A673 (cell line): ENCODE measurements around the gene PRR35. TPM values are rescaled to one million over a fixed set of nuclear protein-coding genes. Genes with fewer than 3 reads are reported as not detected.

Experiments
- BruUV-seq: library from RNA; stranded (reverse); fragments of 400-500 nt; replicated peaks from 2 replicates; lab custom pipeline; 2021; lab: Mats Ljungman, UMichigan
- CTCF ChIA-PET: fragments of 300-600 bp; sonication (Branson Sonifier 250); formaldehyde crosslinking; loops from one replicate; lab custom pipeline; 2022; ENCODE audit warnings: antibody characterized with exemption; lab: Charles Lee
- POLR2A ChIA-PET: fragments of 300-600 bp; sonication (Branson Sonifier 250); formaldehyde crosslinking; loops from one replicate; lab custom pipeline; 2022; ENCODE audit warnings: antibody characterized with exemption; ENCODE audit not compliant: low non-redundant PET; lab: Charles Lee
- DNase-seq: peaks from one replicate; pipeline ENCODE4 v3.0.0-alpha.2; 2015; ENCODE audit warnings: low spot score
- H3K27ac ChIP-seq: fragments of 200-600 bp; sonication (generic); 2 replicates; pipeline ENCODE4 v1.5.1; 2016; ENCODE audit warnings: mixed run types, low read depth, mild to moderate bottlenecking, mixed read lengths, antibody characterized with exemption, low read length; ENCODE audit not compliant: poor library complexity, severe bottlenecking
- H3K27me3 ChIP-seq: fragments of 200-600 bp; sonication (generic); replicated peaks from 2 replicates; pipeline ENCODE4 v1.6.1; 2017; ENCODE audit warnings: mixed run types, low read depth, mild to moderate bottlenecking, mixed read lengths, antibody characterized with exemption, low read length; ENCODE audit not compliant: insufficient read depth, poor library complexity
- H3K36me3 ChIP-seq: fragments of 200-600 bp; sonication (generic); 2 replicates; pipeline ENCODE4 v1.6.1; 2016; ENCODE audit warnings: mixed run types, mild to moderate bottlenecking, mixed read lengths, antibody characterized with exemption, low read length; ENCODE audit not compliant: insufficient read depth, poor library complexity, severe bottlenecking
- H3K4me1 ChIP-seq: fragments of 200-600 bp; sonication (generic); 2 replicates; pipeline ENCODE4 v1.6.1; 2017; ENCODE audit warnings: mixed run types, mild to moderate bottlenecking, mixed read lengths, antibody characterized with exemption, low read length; ENCODE audit not compliant: insufficient read depth, poor library complexity, severe bottlenecking
- H3K4me3 ChIP-seq: fragments of 200-600 bp; sonication (generic); 2 replicates; pipeline ENCODE4 v1.5.1; 2016; ENCODE audit warnings: low read depth, mixed run types, mild to moderate bottlenecking, mixed read lengths, low read length; ENCODE audit not compliant: poor library complexity, severe bottlenecking
- H3K9me3 ChIP-seq: fragments of 200-600 bp; sonication (generic); 2 replicates; pipeline ENCODE4 v1.6.1; 2016; ENCODE audit warnings: mixed run types, low read depth, mild to moderate bottlenecking, mixed read lengths, antibody characterized with exemption, low read length; ENCODE audit not compliant: poor library complexity, severe bottlenecking
- EZH2 ChIP-seq: fragments of 200-600 bp; sonication (generic); IDR thresholded peaks from 2 replicates; pipeline ENCODE4 v1.6.1; 2017; ENCODE audit warnings: borderline replicate concordance, low read depth, mild to moderate bottlenecking, mixed read lengths, antibody characterized with exemption, low read length; ENCODE audit not compliant: poor library complexity, severe bottlenecking
- intact Hi-C: fragments of 100-400 bp; cut with micrococcal nuclease; formaldehyde crosslinking; loops from one replicate; pipeline ENCODE4 v1.10.0; 2022; ENCODE audit not compliant: unreplicated experiment
- total RNA-seq: library from RNA; stranded (reverse); gene quantifications from 2 replicates; pipeline ENCODE4 v1.2.3, GENCODE V29; 2021
- TF ChIP-seq, protein P1 (sequence below): fragments of 300-800, 200-600 bp; sonication (generic); conservative IDR thresholded peaks from 2 replicates; pipeline ENCODE4 v1.5.1; 2017; ENCODE audit warnings: low read depth, mild to moderate bottlenecking, antibody characterized with exemption, low read length, moderate library complexity, mixed read lengths

The PRR35 gene
- total RNA-seq, 1 experiment from 2014 or later, result not detected

DNA sequence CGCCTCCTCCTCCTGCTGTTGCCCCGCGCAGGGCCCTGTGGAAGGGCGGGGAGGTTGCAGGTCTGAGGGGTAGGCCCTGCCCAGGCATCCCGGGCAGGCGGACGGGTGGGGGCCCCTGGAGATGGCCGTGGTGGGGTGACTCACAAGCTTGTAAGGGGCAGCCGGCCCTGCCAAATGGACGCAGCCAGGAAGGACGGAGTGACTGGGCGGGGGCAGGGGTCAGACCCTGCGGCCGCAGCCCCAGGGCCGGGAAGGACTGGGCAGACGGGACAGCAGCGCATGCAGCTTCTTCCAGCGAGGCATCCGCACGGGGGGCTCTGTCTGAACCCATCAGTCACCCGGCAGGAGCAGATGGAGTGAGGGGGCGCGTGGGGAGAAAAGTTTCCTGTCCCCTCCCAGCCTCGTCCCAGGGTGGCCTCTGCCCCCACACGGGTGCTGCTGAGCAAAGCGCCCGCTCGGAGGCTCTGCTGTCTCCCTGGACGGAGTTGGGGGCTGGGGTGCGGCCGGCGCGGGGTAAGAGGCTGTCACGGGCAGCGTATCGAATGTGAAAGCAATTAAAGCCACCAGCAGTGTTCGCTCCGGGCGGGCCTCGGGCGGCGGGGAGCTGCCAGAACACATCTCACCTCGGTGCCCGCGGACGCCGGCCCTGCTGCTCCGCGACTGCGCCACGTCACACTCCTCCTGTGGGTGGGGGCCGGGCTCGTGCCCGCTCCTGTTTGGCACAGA, 5.4 kb upstream of the PRR35 start:
- no peak for TF ChIP-seq EZH2
- TF ChIP-seq, protein P1, sequence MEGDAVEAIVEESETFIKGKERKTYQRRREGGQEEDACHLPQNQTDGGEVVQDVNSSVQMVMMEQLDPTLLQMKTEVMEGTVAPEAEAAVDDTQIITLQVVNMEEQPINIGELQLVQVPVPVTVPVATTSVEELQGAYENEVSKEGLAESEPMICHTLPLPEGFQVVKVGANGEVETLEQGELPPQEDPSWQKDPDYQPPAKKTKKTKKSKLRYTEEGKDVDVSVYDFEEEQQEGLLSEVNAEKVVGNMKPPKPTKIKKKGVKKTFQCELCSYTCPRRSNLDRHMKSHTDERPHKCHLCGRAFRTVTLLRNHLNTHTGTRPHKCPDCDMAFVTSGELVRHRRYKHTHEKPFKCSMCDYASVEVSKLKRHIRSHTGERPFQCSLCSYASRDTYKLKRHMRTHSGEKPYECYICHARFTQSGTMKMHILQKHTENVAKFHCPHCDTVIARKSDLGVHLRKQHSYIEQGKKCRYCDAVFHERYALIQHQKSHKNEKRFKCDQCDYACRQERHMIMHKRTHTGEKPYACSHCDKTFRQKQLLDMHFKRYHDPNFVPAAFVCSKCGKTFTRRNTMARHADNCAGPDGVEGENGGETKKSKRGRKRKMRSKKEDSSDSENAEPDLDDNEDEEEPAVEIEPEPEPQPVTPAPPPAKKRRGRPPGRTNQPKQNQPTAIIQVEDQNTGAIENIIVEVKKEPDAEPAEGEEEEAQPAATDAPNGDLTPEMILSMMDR, result no peak
- Histone ChIP-seq H3K9me3 (no peaks in the 10 kb centered on the region), H3K4me1 (no peaks in the 10 kb centered on the region), H3K36me3 (peaks cover 6% of the 10 kb centered on the region), H3K27ac (no peak overlapping the region), H3K27me3 (peaks cover 17% of the 10 kb centered on the region), H3K4me3 (no peak overlapping the region)
- CTCF ChIA-PET, result no interaction called here
- POLR2A ChIA-PET, result no interaction called here
- intact Hi-C loops, result no loop called here
- no TSS peak for BruUV-seq
- DNase-seq, result no peak

DNA sequence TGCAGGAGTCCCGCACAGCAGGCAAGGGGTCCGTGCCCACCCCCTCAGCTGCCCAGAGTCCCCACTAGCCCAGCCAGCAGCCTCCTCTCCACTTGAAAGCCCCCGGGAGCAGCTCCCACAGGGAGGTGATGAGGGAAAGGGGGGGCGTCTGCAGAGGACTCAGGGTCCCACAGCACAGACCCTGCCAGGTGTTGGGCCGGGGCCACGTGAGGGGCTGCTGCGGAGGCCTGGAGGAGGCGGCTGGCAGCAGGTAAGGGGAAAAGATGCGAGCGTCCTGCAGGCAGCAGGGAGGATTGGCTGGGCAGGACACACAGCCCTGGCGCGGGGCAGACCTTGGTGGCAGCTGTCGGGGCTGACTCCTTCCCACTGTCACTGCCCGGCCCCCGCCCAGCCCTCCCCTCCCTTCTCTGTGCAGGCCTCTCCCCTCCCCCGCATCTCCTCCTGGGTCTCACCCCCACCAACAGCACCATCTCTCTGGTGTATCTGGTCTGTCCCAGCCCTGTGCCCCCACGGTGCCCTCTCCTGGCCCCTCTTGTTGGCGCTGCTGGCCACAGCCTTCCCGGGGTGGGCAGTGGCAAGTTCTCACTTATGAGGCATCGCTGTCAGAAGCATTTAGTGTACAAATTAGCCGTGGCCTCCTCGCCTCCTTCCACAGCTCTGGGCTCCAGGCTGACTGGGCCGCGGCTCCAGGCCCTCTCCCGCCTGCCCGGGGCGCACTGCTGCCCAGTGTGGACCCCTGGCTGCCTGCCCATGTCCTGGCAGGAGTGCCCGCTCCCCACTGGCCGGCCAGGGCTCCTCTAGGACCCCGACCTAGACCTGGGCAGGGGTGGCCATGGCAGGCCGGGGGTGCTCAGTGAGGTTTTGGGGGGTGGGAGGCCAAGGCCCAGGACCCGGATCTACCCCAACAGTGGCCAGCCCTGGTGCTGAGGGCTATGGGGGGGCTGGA, 4.4 kb upstream of the PRR35 start:
- ChIA-PET POLR2A (no interaction called here), CTCF (no interaction called here)
- intact Hi-C loops, result no loop called here
- no TSS peak for BruUV-seq
- H3K27ac ChIP-seq, result no peak overlapping the region
- no peak overlapping the region for H3K4me3 ChIP-seq
- no peak for TF ChIP-seq EZH2
- TF ChIP-seq, protein P1, result no peak
- no peaks in the 10 kb centered on the region for H3K4me1 ChIP-seq
- no peak for DNase-seq
- H3K9me3 ChIP-seq, result no peaks in the 10 kb centered on the region
- peaks cover 26% of the 10 kb centered on the region for H3K27me3 ChIP-seq
- peaks cover 6% of the 10 kb centered on the region for H3K36me3 ChIP-seq

DNA sequence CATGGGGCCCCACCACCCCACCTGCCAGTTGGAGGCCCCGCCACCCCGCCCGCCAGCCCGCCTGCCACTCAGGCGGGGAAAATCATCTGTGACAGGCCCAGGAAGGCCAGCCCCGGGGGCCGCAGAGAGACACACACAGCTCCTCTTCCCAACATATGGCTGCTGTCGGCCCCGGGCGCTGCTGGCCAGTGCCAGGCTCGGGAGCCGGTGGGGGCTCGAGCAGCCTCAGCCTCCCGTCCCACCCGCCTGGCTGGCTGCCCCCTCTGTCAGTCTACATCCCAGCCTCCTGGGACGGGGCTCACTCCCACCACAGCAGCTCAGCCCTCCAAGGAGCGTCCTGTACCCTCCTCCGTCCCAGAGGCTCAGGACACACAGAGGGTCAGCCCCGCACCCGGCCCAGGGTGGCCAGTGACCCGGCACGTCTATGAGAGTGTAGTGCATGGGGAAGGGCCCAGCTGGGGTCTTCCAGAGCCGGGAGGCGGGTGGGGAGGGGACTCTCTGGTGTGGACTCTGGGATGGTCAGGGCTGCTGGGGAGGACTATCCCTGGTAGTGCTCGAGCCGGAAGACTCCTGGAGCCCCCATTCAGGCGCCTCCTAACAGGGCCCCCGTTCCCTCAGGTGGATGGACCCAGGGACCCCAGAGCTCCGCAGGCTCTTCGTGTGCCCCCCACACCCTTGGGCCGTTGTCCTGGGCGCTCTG, 3.6 kb upstream of the PRR35 start:
- Histone ChIP-seq H3K27ac (no peak overlapping the region), H3K9me3 (no peaks in the 10 kb centered on the region), H3K4me3 (no peak overlapping the region), H3K36me3 (peaks cover 5% of the 10 kb centered on the region), H3K4me1 (no peaks in the 10 kb centered on the region), H3K27me3 (peaks cover 34% of the 10 kb centered on the region)
- no peak for TF ChIP-seq EZH2
- TF ChIP-seq, protein P1, result no peak
- ChIA-PET CTCF (no interaction called here), POLR2A (no interaction called here)
- BruUV-seq, result no TSS peak
- intact Hi-C loops, result no loop called here
- DNase-seq, result no peak
